ENCODE data around the gene SPOCK2. TPM values are rescaled to one million over a fixed set of nuclear protein-coding genes. Genes with fewer than 3 reads are reported as not detected.

The SPOCK2 gene
- total and polyA plus RNA-seq, 2 donors (not counting 3 experiments of a cell fraction or from before 2014, with no cell fraction given): 0.40 to 1.1 TPM

DNA sequence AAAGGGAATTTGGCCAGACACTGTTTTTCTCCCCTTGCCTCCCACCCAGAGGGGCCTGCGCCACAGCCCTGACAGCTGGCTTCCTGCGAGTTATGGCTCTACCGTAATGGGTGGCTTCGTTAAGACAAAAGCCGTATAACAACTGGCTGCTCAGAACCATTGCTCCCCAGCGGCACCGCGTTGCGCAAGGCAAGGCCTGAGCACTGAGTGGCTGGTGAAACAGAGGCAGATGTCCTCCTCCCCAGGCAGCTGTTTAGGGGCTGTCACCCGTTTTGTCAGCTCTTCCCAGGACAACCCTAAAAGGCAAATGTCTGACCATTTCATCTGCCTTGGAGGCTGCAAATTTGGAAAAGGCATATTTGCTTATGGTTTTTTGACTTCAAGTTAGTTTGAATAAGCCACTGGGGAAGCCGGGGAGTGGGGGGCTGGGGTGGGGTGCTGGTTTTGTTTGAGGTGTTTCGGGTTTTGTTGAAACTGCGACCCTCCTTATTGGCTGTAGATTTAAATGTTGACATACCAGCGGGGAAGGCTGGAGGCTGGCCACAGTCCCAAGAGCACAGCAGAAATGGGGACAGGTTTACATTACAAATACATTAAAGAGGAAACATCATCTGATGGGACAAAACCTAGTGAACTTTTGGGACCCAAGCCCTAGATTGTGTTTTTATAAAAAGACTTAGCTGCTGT, 681 bp upstream of the SPOCK2 start:
- Histone ChIP-seq H3K27ac (ENCODE audit: insufficient read depth, low read depth, low read length) (no peak overlapping the region), H3K9me3 (replicated peaks; ENCODE audit: control insufficient read depth, insufficient read depth, low read length) (no peaks in the 10 kb centered on the region), H3K9me1 (replicated peaks; ENCODE audit: control insufficient read depth, extremely low read depth, insufficient read depth, low read length) (no peaks in the 10 kb centered on the region), H3K36me3 (ENCODE audit: control insufficient read depth in 2 of 2, extremely low read depth in 1 of 2, insufficient read depth in 2 of 2, low read length in 2 of 2) (no peaks in the 10 kb centered on the region), H2AFZ (ENCODE audit: low read depth, low read length) (no peak overlapping the region), H3K4me3 (replicated peaks in 1 of 3; ENCODE audit: insufficient read depth in 1 of 3, low read depth in 1 of 3, low read length in 3 of 3) (no peak overlapping the region), H3K4me2 (ENCODE audit: insufficient read depth, low read length) (no peak overlapping the region), H3K27me3 (ENCODE audit: control insufficient read depth in 2 of 2, insufficient read depth in 2 of 2, low read length in 2 of 2) (peaks cover 19 to 25% of the 10 kb centered on the region in 2 experiments), H3K79me2 (ENCODE audit: control insufficient read depth, insufficient read depth, low read length) (no peaks in the 10 kb centered on the region), H4K20me1 (replicated peaks; ENCODE audit: control insufficient read depth, extremely low read depth, insufficient read depth, low read length) (no peaks in the 10 kb centered on the region), H3K4me1 (ENCODE audit: control insufficient read depth, extremely low read depth, insufficient read depth, low read length) (peaks cover 9% of the 10 kb centered on the region), H3K9ac (replicated peaks; ENCODE audit: extremely low read depth, insufficient read depth, low read length) (no peak overlapping the region)
- TF ChIP-seq GATA2 (IDR thresholded peaks at IDR 0.05; ENCODE audit: insufficient read depth, insufficient read length, low read depth, low read length) (no peak), EZH2 (IDR thresholded peaks at IDR 0.05; ENCODE audit: borderline replicate concordance, low read depth, low read length, severe bottlenecking) (no peak)
- dilution Hi-C loops (cut with MboI; ENCODE audit: extremely low pct_ligation_motif_present, low sequenced_read_pairs) (no loop called here), intact Hi-C loops (cut with micrococcal nuclease) (no loop called here)
- no TSS peak for BruUV-seq (replicated peaks)
- FAIRE-seq: no peak
- ChIA-PET POLR2A (no interaction called here), CTCF (interaction anchor here (0.7 to 1.8 kb wide), 3 partner anchors 19 to 40 kb away, joined by 3 to 7 read pairs (median 5); no protein-coding TSS in a partner anchor)
- no peak for DNase-seq (ENCODE audit: low read depth, low spot score)

DNA sequence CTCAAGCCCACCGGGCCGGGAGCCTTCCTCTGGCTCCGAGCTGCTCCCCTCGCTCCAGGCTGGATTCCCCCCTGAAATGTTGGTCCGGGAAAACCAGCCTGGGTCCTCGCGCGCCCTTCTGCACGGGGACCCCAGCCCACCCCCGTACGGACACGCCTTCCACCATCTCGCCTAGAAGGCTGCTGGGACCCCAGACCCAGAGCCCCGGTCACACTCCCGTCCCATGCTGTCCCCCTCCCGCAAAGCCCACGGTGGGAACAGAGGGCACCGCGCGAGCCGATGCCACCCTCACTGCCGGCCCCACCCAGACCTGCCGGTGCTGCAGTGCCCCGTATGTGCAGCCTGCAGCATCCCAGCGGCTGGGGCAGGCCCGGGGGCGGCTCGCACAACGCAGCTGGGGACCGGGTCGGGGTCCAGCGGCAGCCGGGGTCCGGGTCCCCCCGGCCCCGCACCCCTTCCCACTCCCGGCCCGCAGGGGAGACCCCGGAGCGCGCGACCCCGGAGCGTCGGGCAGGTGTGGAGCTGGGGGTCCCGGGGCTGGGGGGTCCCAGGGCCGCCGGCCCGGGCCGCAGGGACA, 871 bp downstream of the SPOCK2 start:
- POLR2A ChIA-PET: no interaction called here

More for the DNA sequence above, 871 bp downstream of the SPOCK2 start:
- BruUV-seq (replicated peaks): no TSS peak
- Histone ChIP-seq H3K79me2 (ENCODE audit: control insufficient read depth, insufficient read depth, low read length) (no peaks in the 10 kb centered on the region), H3K9ac (replicated peaks; ENCODE audit: extremely low read depth, insufficient read depth, low read length) (peak overlapping the region; percentile 22), H3K9me3 (replicated peaks; ENCODE audit: control insufficient read depth, insufficient read depth, low read length) (no peaks in the 10 kb centered on the region), H4K20me1 (replicated peaks; ENCODE audit: control insufficient read depth, extremely low read depth, insufficient read depth, low read length) (no peaks in the 10 kb centered on the region), H3K27ac (ENCODE audit: insufficient read depth, low read depth, low read length) (no peak overlapping the region), H3K36me3 (ENCODE audit: control insufficient read depth in 2 of 2, extremely low read depth in 1 of 2, insufficient read depth in 2 of 2, low read length in 2 of 2) (no peaks in the 10 kb centered on the region), H3K4me3 (replicated peaks in 1 of 3; ENCODE audit: insufficient read depth in 1 of 3, low read depth in 1 of 3, low read length in 3 of 3) (peak overlapping the region in 2 of 3 experiments; percentile 24 to 26), H3K4me2 (ENCODE audit: insufficient read depth, low read length) (peak overlapping the region; percentile 40), H3K4me1 (ENCODE audit: control insufficient read depth, extremely low read depth, insufficient read depth, low read length) (peaks cover 9% of the 10 kb centered on the region), H2AFZ (ENCODE audit: low read depth, low read length) (peak overlapping the region; percentile 70), H3K9me1 (replicated peaks; ENCODE audit: control insufficient read depth, extremely low read depth, insufficient read depth, low read length) (no peaks in the 10 kb centered on the region), H3K27me3 (ENCODE audit: control insufficient read depth in 2 of 2, insufficient read depth in 2 of 2, low read length in 2 of 2) (peaks cover 19 to 25% of the 10 kb centered on the region in 2 experiments)
- intact Hi-C loops (cut with micrococcal nuclease): no loop called here
- CTCF ChIA-PET: interaction anchor here (0.7 to 1.8 kb wide), 4 partner anchors 16 to 191 kb away, joined by 3 to 9 read pairs (median 5); no protein-coding TSS in a partner anchor
- FAIRE-seq: no peak
- no peak for DNase-seq (ENCODE audit: low read depth, low spot score)
- dilution Hi-C loops (cut with MboI; ENCODE audit: extremely low pct_ligation_motif_present, low sequenced_read_pairs): no loop called here
- TF ChIP-seq POLR2AphosphoS5 (IDR thresholded peaks at IDR 0.05; ENCODE audit: insufficient read depth, low read depth, low read length): no peak
- peak; percentile 76 for TF ChIP-seq EZH2 (IDR thresholded peaks at IDR 0.05; ENCODE audit: borderline replicate concordance, low read depth, low read length, severe bottlenecking)
- no peak for TF ChIP-seq FOS (IDR thresholded peaks at IDR 0.05; ENCODE audit: borderline replicate concordance, insufficient read depth, low read length)
